Progenitor cell of endocrine pancreas (in vitro differentiated cells): ENCODE measurements around the gene GZMM. TPM values are rescaled to one million over a fixed set of nuclear protein-coding genes. Genes with fewer than 3 reads are reported as not detected.

Source experiments
- DNase-seq: peaks from one replicate; pipeline ENCODE4 v3.0.0; 2021; ENCODE audit warnings: low spot score; ENCODE audit not compliant: unreplicated experiment
- H3K27ac Mint-ChIP-seq: 2 replicates; pipeline ENCODE4 v1.8.0; 2021; ENCODE audit warnings: mild to moderate bottlenecking, moderate library complexity, mixed read lengths
- H3K27me3 Mint-ChIP-seq: 2 replicates; pipeline ENCODE4 v1.8.0; 2021; ENCODE audit warnings: mixed read lengths
- H3K36me3 Mint-ChIP-seq: 2 replicates; pipeline ENCODE4 v1.8.0; 2022; ENCODE audit warnings: mixed read lengths; ENCODE audit not compliant: insufficient read depth
- H3K4me1 Mint-ChIP-seq: 2 replicates; pipeline ENCODE4 v1.8.0; 2021; ENCODE audit warnings: low read depth, mixed read lengths
- H3K4me3 Mint-ChIP-seq: 2 replicates; pipeline ENCODE4 v1.8.0; 2021; ENCODE audit warnings: low read depth, mild to moderate bottlenecking, moderate library complexity, mixed read lengths
- H3K9me3 Mint-ChIP-seq: 2 replicates; pipeline ENCODE4 v1.8.0; 2021; ENCODE audit warnings: low read depth, mixed read lengths
- CTCF ChIP-seq: fragments of 200-600 bp; sonication (generic); IDR thresholded peaks from one replicate; pipeline ENCODE4 v1.5.0; 2021; ENCODE audit warnings: antibody characterized with exemption, mild to moderate bottlenecking; ENCODE audit not compliant: unreplicated experiment
- total RNA-seq: library from RNA; stranded (reverse); gene quantifications from 2 replicates; pipeline ENCODE4 v1.2.1, GENCODE V29; 2021

The GZMM gene
- total RNA-seq, 1 donor from 2014 or later, result 0.31 TPM

GRCh38 chr19:594265-594870 lies 50.5 kb downstream of the GZMM start:
- Mint-ChIP-seq H3K9me3 (no peaks in the 10 kb centered on the region), H3K36me3 (no peaks in the 10 kb centered on the region), H3K4me3 (no peak overlapping the region), H3K27me3 (peaks cover 28% of the 10 kb centered on the region), H3K27ac (no peak overlapping the region), H3K4me1 (peaks cover 2% of the 10 kb centered on the region)
- no peak for DNase-seq
- TF ChIP-seq CTCF, result no peak

GRCh38 chr19:595326-596262 lies 51.7 kb downstream of the GZMM start:
- no peak for DNase-seq
- Mint-ChIP-seq H3K27ac (no peak overlapping the region), H3K9me3 (no peaks in the 10 kb centered on the region), H3K36me3 (no peaks in the 10 kb centered on the region), H3K27me3 (peaks cover 28% of the 10 kb centered on the region), H3K4me1 (peaks cover 2% of the 10 kb centered on the region), H3K4me3 (no peak overlapping the region)
- TF ChIP-seq CTCF, result no peak

GRCh38 chr19:596263-596655 lies 52.4 kb downstream of the GZMM start:
- Mint-ChIP-seq H3K27ac (no peak overlapping the region), H3K9me3 (no peaks in the 10 kb centered on the region), H3K36me3 (no peaks in the 10 kb centered on the region), H3K27me3 (peaks cover 26% of the 10 kb centered on the region), H3K4me3 (no peak overlapping the region), H3K4me1 (peaks cover 2% of the 10 kb centered on the region)
- no peak for DNase-seq
- no peak for TF ChIP-seq CTCF

GRCh38 chr19:597406-598315 lies 53.8 kb downstream of the GZMM start:
- Mint-ChIP-seq H3K4me1 (no peaks in the 10 kb centered on the region), H3K36me3 (no peaks in the 10 kb centered on the region), H3K4me3 (no peak overlapping the region), H3K9me3 (peaks cover 4% of the 10 kb centered on the region), H3K27me3 (peaks cover 28% of the 10 kb centered on the region), H3K27ac (no peak overlapping the region)
- DNase-seq, result no peak
- TF ChIP-seq CTCF, result no peak

Other genes with a start within 250 kb of the GZMM start
- 42.6 and 46.7 TPM in 2 replicates for gene MIER2, start 199.3 kb upstream of the GZMM start, total RNA-seq
- 13.2 and 13.8 TPM in 2 replicates for gene C2CD4C, start 134.9 kb upstream of the GZMM start, total RNA-seq
- 159 TPM in 2 replicates for gene SHC2, start 83.0 kb upstream of the GZMM start, total RNA-seq
- gene MADCAM1, start 47.6 kb upstream of the GZMM start, total RNA-seq, result 0.77 and 1.0 TPM in 2 replicates
- 16.4 and 18.0 TPM in 2 replicates for gene TPGS1, start 36.6 kb upstream of the GZMM start, total RNA-seq
- gene CDC34, start 12.3 kb upstream of the GZMM start, total RNA-seq, result 96.9 and 100 TPM in 2 replicates
- gene BSG, start 28.5 kb downstream of the GZMM start, total RNA-seq, result 464 and 472 TPM in 2 replicates
- 0.34 and 0.47 TPM in 2 replicates for gene HCN2, start 45.8 kb downstream of the GZMM start, total RNA-seq
- gene POLRMT, start 89.5 kb downstream of the GZMM start, total RNA-seq, result 62.9 and 68.4 TPM in 2 replicates
- 0.43 and 0.49 TPM in 2 replicates for gene FGF22, start 95.8 kb downstream of the GZMM start, total RNA-seq
- 37.3 and 39.2 TPM in 2 replicates for gene RNF126, start 119.2 kb downstream of the GZMM start, total RNA-seq
- gene FSTL3, start 132.3 kb downstream of the GZMM start, total RNA-seq, result 13.8 and 14.4 TPM in 2 replicates
- not detected in 2 replicates for gene PRSS57, start 151.4 kb downstream of the GZMM start, total RNA-seq
- gene PALM, start 164.9 kb downstream of the GZMM start, total RNA-seq, result 52.4 and 54.3 TPM in 2 replicates
- gene MISP, start 207.1 kb downstream of the GZMM start, total RNA-seq, result 1.1 and 2.5 TPM in 2 replicates